Stimulated activated CD8-positive, alpha-beta memory T cell treated with anti-CD3 and anti-CD28 coated beads, Interleukin-2, amount 100 ng/mL, for 1 hour (primary cell): ENCODE data around the gene CTNNA3.

Experiments used
- DNase-seq, 2 donors: peaks; one replicate each; pipeline ENCODE4 v3.0.0-alpha.2; 2020; ENCODE audit warnings: low read depth in 2 of 2

Gene CTNNA3

DNA sequence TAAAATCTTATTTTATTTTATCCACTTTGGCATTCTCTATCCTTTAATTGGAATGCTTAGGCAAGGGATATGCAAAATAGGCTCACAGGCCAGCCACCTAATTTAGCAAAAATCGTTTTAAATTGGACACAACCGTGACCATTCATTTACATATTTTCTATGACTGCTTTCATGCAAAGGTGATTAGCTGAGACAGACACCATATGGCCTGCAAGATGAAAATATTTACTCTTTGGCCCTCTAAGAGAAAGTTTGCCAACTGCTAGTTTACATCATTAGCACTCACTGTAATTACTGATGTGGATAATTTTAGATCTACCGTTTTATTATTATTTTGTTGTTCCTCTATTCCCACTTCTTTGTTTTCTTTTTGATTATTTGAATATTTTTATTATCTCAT lies 1145.6 kb downstream of the CTNNA3 start:
- no peak for DNase-seq

DNA sequence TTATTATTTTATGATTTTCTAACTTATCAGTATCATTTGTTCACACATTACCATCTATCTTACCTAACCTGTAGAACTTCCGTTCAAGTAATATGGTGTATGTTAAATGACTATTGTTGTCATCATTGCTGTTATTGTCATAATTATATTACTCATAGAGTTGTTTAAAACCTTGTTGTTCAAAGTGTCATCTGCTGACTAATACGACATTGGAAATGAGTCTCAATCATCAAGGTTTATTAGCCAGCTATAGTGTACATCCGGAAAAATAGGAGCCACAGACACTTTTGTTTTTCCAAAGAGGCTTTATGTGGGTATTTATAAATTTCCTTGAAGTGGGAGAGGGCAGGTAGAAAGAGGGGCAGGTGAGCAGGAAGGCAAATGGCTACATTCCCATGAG lies 1157.1 kb downstream of the CTNNA3 start:
- DNase-seq = no peak

GRCh38 chr10:66538371-66538770 lies 1157.6 kb downstream of the CTNNA3 start:
- no peak for DNase-seq

DNA sequence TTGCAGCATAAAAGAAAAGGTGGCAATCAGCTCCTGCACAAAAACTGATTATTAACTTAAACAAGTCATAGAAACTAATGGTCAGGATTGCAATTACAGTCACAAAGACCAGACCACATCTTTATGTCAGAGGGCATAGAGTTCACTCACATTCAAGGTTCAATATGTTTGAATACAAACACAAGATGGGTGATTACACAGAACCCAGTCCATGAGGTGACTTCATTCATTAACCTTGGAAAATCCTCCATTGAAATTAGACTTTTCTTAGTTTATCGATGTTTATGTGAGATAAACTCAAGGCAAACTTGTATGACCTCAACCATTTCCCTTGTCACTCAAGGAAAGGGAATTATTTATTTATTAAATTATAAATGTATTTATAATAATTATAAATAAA lies 1158.8 kb downstream of the CTNNA3 start:
- no peak for DNase-seq

DNA sequence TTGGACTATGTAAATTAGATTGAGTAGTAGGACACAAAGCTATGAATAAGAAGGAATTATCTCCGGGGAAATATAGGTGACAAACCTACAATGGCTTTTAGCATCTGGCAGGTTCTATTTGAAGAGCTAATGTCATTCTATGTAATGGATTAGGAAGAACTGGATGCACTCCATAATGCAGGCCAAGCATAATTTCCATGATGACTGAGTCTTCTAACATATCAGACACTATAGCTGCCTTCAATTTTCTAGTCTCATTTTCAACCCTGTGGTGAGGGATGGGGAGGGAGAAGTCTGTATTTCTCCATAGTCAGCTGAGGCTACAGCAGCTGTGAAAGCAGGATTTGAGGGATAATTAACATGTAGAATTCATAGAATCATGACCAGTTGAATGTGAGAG lies 1160.6 kb downstream of the CTNNA3 start:
- no peak for DNase-seq

DNA sequence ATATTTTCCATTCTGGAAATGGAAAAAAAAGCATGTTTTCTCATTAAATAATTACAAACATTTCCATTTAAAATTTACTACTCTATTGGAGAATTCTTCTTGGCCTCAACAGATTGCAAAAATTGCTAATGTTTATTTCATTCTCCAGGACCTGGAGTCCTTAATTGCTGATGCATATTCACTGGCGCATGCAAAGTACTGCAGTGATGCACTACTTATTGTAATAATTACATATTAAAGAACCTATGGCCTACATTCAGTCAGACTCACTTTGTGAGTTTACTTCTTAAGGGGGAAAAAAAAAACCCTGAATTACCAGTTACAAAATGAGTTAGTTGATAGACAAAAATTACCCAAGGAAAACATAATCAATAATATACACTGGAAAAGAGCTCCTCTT lies 1161.1 kb downstream of the CTNNA3 start:
- DNase-seq = no peak

DNA sequence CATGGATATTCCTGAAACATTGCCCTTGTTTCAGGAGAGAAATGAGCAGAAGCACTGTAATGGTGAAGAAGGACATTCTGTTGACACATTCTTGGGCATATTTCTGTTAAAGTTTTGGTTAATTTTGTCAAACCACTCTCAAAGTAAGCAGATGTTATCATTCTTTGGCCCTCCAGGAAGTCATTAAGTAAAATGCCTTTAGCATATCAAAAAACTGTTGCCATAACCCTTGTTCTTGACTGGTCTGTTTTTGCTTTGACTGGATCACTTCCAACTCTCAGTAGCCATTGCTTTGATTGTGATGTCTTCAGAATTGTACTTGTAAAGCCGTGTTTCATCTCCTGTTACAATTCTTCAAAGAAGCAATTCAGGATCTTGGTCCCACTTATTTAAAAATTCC lies 1174.5 kb downstream of the CTNNA3 start:
- DNase-seq = no peak

DNA sequence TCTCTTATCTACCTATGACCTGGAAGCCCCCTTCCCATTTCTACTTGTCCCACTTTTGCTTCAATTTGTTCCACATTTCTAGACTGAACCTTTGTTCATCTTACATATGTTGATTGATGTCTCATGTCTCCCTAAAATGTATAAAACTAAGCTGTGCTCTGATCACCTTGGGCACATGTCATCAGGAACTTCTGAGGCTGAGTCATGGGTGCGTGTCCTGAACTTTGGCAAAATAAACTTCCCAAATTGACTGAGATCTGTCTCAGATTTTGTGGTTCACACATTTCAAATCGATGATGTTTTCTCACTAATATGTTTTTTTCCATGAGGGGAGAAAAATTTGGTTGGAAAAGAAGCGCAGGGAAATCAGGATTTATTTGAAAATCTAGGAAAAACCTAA lies 1176.4 kb downstream of the CTNNA3 start:
- DNase-seq = no peak

GRCh38 chr10:66514666-66515065 lies 1181.3 kb downstream of the CTNNA3 start:
- no peak for DNase-seq

DNA sequence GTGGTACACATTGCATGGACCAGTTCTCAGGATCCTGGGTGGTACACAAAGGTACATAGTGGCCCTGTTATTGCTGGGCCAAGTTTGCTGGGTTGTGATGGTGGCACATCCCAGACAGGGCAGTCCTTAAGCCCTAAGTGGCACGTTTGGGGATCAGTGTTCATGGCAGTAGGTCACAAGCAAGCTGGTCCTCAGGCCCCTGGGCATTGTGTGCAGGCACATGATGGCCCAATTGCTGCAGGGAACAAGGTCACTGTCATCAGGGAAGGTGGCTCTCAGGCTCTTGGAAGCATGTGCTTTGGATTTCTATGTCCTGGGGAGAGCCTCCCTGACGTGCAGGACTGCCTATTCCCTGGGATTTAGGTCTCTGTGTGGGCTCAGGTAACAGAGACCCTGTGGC lies 1182.5 kb downstream of the CTNNA3 start:
- no peak for DNase-seq

GRCh38 chr10:66505003-66505657 lies 1190.9 kb downstream of the CTNNA3 start:
- no peak for DNase-seq

- DNase-seq = no peak
Measured at GRCh38 chr10:66501356-66501755, 1194.6 kb downstream of the CTNNA3 start.

- no peak for DNase-seq
Measured at GRCh38 chr10:66483966-66484365, 1212.0 kb downstream of the CTNNA3 start.

DNA sequence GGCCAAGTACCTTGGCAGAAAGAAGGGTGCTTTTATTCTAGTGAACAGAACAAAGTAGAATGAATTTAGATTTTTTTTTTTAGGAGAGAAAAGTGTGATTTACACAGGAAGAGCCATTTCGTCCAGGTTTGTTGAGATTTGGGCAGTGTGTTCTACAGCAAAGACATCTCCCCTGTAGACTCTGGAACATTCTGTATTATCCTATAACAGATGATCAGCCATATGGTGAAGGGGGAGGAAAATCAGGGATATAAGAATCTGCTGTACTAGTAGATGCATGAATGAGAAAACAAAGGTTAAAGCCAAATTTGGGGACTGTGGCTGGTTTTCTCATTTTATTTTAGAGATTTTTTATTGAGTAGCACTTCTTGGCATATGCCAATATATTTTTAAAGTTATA lies 1223.8 kb downstream of the CTNNA3 start:
- DNase-seq = no peak

DNA sequence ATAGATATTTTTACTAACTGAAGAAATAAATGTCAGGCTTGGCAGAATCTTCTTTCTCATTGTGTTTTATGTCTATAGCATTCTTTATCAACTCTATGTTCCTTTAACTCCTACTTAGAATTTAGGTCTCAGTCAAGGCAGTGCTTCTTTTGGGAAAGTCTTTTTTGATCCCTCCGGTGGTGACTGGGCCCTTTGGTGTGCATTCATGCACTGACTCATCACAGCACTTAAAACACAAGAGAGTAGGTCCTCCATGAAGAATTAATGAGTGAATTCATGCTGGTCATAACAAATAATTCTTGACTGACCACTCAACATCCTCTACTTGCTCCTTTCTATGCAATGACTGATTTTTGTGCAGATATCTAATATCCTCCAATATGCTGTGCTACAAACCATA lies 1229.0 kb downstream of the CTNNA3 start:
- no peak for DNase-seq

DNA sequence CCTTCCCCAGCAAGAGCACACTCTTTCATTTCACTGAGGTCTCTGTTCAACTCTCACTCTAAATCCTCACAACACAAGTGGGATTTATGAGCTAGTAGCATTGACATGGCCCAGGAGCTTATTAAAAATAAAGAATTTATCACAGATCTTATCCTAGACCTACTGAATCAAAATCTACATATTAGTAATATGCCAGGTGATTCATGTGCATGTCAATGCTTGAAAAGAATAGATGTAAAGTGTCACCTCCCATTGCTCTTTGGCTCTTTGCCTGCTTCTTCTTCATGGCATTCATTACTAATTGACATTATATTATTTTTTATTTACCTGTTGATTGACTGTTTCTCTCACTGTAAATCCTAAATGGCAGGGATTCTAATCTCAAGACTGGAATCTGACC lies 1229.4 kb downstream of the CTNNA3 start:
- DNase-seq = no peak

GRCh38 chr10:66463611-66464010 lies 1232.4 kb downstream of the CTNNA3 start:
- DNase-seq = no peak

- DNase-seq = no peak
Measured at GRCh38 chr10:66457629-66458028, 1238.4 kb downstream of the CTNNA3 start.

- DNase-seq = no peak
Measured at GRCh38 chr10:66455304-66455703, 1240.7 kb downstream of the CTNNA3 start.

DNA sequence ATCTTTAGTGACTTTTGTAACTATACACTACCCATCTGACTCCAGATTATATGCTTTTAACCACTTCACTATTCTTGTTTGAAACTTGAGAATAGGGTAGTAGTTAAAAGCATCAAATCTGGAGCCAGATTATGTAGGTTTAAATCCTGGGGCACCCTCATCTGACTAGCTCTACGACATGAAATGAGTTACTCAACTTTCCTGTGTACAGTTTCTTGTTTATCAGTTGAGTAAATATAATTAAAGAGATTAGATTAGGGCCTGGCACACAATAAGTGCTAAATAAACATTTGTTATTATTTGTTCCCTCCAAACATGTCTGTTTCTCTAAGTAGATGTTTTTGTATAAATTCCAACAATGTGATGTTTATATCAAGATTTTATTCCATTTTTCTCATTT lies 1255.4 kb downstream of the CTNNA3 start:
- DNase-seq = no peak

DNA sequence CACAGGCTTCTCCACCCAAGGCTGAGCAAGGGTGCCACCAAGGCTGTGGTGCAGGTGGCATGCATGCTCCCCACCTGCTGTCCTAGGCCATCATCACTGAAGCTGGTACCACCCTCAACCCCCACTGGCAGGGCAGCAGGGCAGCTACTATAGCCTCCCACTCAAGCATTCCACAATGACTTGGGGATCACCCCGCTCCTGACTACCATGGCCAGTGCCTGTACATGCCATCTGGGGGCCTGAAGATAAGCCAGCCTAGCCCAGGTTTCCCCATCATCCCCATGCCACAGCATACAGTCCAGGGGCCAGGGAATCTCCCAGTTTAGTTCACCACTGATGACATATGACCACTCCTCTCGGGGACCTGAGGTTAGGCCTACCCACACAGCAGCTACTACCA lies 1281.1 kb downstream of the CTNNA3 start:
- no peak for DNase-seq

GRCh38 chr10:66405566-66405965 lies 1290.4 kb downstream of the CTNNA3 start:
- DNase-seq = no peak

DNA sequence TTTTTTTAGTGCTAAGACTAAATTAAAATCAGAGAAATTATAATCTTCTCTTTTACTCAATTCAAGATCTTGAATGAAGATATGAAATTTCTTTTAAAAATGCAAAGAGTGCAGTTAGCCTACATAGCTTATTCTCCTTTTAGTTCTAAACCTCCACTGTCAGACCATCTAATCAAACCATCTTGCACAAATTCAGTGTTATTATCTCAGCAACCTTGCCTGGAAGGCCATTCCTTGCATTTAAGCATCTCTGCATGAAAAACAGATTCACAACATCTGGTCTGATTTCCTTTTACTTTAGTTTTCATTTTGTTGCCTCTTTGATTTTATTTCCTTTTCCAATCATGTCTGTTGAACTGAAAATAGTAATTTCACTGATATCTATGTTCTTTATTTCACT lies 1297.3 kb downstream of the CTNNA3 start:
- no peak for DNase-seq

- no peak for DNase-seq
Measured at GRCh38 chr10:66394342-66395063, 1301.5 kb downstream of the CTNNA3 start.
